EH (cell line): ENCODE measurements around the gene GLRX.
"Not testable (repeated sequence)": the region's sequence is repeated elsewhere in the genome, so short reads cannot be mapped to it uniquely, and the experiment has no call there.

ENCODE experiments used
- DNase-seq: peaks from one replicate; pipeline ENCODE4 v3.0.0-alpha.2; 2015; ENCODE audit warnings: low read depth

GLRX gene

GRCh38 chr5:95852567-95852966 is 30.0 kb upstream of the GLRX start:
- no peak for DNase-seq

DNA sequence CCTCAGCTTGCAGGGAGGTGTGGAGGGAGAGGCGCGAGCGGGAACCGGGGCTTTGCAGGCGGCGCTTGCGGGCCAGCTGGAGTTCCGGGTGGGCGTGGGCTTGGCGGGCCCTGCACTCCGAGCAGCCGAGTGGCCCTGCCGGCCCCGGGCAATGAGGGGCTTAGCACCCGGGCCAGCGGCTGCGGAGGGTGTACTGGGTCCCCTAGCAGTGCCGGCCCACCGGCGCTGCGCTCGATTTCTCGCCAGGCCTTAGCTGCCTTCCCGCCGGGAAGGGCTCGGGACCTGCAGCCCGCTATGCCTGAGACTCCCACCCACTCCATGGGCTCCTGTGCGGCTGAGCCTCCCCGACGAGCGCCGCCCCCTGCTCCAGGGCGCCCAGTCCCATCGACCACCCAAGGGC is 28.6 kb upstream of the GLRX start:
- not testable (repeated sequence) for DNase-seq

GRCh38 chr5:95850391-95850894 is 27.9 kb upstream of the GLRX start:
- DNase-seq, result peak; percentile 29

DNA sequence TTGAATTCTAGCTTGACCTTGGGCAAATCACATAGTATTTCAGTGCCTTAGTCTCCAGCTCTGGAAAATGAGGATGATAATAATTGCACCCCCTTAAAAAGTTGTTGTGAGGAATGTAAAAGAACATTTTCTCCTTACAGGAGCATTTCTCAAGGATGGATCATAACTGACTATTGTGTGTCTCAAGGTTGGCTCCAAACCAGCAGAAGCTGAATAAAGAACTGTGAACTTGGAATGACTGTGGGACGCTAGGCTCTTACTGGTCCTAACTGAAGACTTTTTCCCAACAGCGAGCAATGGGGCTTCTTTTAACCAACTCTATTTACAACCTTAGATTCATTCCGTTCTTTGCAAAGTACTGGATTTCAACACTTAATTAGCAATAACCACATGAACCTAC is 26.2 kb upstream of the GLRX start:
- DNase-seq, result peak; percentile 67

DNA sequence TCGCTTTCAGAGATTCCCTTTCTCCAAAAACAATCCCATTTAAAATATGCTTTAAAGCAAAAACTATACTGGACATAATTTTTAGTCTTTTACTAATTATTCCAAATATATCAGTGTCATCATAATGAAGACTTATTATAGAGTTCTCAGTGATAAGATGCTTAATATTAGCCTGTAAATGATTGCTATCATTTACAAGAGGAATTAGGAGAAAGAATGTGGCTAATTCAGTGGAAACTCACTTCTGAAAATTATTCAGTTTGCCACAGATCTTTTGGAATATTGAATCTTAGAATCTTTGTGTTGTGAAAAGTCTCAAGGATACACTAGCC is 24.7 kb upstream of the GLRX start:
- no peak for DNase-seq

DNA sequence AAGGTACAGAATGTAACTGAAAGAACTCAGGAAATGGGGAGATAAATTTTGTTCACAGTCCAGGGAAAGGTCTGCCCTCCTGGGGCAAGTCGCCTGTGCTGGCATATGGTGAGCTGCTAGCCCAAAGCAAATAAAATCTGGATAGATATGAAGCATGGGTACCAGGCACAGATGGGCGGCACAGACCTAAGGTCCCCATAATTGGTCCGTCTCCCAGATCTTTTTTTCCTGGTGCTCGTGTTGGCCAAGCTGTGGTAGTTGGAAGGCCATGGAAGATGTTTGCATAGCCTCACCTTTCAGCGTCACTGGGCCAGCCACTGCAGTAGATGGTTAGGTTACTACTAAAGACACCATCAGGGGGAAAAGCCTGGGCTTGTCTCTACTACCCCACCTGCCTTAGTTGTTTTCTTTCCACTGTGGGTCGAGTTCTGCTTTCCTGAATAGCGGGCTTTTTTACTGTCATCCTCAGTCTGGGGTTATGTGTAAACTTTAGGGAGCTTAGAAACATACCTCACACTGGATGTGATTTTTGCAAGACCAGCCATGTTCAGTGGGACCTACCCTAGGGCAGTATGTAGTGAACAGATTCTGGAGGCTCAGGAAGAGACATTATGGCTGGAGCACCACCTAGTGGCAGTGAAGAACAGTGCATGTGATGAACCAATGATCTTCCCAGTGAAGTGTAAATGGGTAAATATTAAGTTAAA is 24.2 kb upstream of the GLRX start:
- peak; percentile 79 for DNase-seq

GRCh38 chr5:95845391-95845790 is 22.9 kb upstream of the GLRX start:
- DNase-seq, result no peak

GRCh38 chr5:95843733-95844223 is 21.3 kb upstream of the GLRX start:
- peak; percentile 65 for DNase-seq

GRCh38 chr5:95842854-95843544 is 20.5 kb upstream of the GLRX start:
- DNase-seq, result peak; percentile 83

DNA sequence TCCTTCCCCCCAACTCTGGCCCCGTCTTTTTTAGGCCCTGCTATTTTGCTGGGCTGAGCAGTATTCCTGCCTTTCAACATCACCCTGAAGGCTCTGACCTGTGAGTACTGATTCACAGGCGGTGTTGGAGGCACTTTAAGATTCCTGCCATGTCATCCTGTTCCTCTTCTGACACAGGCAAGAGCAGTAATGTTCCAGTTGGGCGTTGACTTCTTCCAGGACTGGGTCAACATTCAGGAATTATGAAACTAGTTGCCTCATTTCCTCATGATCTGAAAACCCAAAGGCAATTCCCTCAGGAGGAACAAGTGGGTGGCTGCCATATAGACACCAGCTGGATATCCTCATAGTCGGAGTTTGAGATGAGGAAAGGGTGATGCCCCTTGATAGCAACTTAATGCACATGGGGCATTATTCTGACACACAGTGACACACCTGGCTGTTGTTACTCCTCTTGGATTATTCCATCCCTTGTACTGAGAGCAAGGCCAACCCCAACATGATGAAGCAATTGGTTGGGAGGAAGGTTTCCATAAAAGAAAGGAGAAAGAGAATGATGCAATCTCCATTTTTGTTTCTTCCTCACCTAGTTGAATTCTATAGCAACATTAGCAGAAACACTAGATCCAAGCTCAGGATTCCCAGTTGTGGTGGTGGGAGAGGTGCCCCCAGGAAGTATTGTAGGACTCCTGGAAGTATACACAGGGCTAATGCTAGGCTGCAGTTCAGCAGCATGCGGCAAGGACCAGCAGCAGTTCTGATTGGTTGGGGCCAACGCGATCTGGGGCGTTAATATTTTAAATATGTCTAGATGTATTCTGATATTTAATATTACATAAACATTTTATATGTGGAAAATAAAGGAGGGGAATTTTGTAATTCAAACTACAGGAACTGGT is 19.6 kb upstream of the GLRX start:
- peak; percentile 84 for DNase-seq

DNA sequence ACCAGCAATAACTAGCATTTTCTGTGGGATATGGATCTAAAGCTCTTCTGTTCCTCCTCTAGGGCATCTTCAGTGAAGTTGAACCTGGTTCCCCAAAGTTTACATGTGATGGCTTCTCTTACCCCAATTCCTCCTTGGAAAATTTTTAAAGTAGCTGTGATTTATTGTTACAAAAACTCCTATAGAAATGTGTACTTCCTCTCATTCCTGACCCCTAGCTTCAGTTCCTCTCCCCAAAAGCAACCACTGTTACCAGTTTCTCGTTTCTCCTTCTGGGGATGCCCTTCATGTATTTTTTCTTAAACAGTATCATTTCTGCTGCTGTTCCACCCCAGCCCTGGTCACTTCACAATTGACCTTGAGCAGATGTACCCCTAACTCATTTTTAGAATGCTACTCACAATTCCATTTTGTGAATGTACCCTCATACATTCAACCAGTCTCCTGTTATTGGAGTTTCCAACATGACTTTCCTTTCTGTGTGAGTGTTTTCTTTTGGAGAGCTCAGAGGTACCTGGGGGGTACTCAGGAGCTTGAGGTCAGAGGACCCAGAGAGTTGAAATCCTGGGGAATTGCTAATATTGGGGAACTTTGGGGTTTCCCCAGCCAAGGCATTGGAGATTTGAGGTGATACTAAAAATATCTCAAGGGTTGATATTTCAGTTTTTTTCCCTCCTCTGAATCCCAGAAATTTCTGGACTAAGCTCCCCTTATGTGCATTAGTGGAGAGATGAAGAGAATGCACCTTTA is 18.6 kb upstream of the GLRX start:
- DNase-seq, result no peak

DNA sequence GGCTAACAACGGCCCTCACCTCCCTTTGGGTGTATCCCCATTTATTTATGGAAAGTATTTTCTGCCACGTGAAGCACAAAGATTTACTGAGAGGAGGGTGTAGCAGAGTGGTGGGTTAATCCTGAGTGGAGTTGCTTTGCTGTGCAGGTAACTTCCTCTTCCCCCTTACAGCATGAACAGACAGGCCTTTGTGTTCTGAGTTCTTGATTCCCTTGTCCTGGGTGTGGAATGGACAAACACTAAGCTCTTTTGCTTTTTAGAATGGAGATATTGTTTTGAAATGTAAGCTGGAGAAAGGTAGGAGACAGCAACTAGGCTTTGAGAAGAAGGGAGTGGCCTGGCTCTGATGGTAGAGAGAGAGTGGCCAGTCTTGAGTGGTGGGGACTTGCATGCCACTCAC is 17.1 kb upstream of the GLRX start:
- no peak for DNase-seq

DNA sequence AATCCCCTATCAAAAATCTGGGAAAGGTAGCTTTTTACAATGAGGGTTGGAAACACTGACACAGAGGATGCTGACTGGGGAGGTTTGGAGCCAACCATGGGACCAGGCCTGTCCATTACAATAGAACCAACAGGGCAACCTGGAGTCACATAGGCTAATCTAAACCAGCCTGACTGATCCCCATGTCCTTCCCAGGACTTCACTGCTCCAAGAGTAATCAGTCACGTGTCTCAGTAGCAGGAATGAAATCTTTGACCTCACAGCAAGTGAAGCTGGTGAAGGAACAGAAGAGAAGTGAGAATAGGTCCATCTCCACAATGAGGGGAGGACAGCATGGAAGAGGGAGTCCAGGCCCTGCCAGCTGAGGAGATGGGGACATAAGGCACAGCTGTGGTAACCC is 16.0 kb upstream of the GLRX start:
- no peak for DNase-seq

DNA sequence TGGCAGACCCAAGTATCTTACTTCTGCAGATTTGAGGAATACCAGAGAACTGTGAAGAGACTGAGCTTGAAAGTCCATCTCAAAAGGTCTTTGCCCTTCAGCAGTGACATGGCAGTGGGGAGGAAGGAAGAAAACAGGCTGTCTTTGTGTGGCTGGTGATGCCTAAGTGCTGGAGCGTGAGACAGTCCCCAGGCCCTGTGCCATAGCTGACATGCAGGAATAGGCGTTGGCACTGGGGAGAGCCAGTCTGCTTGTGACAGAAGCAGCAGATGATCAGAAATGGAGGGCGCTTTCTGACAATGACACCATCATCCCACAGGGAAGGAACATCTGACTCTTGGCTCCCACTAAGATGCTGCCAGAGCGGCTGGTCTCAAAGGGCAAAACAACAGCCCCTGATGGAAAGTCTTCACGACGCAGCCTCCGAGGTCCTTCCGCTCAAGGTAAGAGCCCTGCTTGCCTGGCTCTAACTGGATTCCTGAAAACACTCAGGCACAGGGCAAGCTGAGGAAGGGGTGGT is 15.5 kb upstream of the GLRX start:
- no peak for DNase-seq

DNA sequence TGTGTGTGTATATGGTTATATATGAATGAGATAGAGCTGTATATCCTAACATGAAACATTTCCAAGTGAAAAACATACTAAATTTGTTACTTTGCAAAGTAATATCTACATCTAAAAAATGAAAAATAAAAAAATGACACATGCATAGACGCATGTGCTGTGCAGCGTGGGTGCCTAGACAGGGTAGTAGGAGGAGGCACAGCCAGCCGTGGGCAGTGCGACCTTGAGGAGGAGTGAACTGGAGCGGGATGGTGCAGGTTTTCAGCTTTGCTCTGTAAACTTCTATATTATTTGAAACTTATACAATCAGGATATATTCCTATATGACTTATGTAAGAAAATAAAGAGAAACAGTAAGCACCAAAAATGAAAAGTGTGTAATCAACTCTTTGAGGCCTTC is 15.0 kb upstream of the GLRX start:
- no peak for DNase-seq

- not testable (repeated sequence) for DNase-seq
Measured at GRCh38 chr5:95836971-95837370, 14.4 kb upstream of the GLRX start.

GRCh38 chr5:95836544-95836943 is 14.0 kb upstream of the GLRX start:
- peak; percentile 44 for DNase-seq

DNA sequence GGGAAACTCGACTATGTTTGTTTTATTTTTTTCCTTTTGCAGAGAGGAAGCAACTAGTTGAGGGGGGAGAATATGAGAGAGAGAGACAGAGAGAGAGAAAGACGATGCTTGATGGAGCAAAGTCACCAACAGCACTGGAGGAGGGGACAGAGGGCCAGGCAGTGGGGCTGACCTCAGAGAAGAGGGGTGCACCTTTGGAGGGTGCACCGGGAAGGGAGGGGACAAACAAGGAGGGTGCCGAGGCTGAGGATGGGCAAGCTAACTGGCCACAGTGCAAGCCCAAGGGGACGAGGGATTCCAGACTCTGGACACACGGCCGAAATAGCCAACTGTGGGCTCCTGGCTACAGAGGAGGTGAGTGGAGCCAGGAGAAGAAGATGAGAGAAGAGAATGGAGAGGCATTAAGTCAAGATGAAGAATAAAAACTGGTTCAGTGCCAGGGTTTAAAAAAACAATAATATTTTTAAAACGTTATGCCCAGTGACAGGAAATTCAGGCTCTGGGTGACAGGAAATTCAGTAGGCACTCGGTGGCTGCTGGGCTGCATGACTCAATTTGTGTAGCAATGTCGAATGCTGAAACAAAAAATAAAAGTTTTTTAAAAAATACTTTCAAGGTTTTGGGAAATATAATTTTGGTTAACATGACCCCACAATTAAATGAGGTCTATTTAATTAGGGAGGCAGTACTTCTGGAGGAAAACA is 13.3 kb upstream of the GLRX start:
- DNase-seq, result peak; percentile 30

GRCh38 chr5:95832664-95833063 is 10.1 kb upstream of the GLRX start:
- no peak for DNase-seq

DNA sequence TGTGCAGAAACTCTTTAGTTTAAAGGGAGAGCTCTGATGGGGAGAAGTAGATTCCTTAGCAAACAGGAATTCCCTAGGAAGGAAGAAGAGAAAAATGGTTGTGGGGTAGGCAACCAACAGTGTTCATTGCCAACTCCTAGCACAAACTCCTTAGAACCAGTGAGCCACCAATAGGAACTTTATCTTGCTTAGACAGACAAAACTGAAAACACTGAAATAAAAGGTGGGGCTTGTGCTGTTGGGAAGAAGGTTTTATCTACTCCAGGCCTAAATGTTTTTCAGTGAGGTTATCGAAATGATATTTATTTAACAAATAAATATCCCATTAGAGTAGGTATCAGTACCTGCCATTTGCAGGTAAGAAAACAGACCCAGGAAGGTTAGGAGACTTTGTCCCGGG is 7.7 kb upstream of the GLRX start:
- DNase-seq, result no peak

GRCh38 chr5:95827892-95828246 is 5.3 kb upstream of the GLRX start:
- no peak for DNase-seq
